ENCODE results near the gene KIF6. TPM values are rescaled to one million over a fixed set of nuclear protein-coding genes. Genes with fewer than 3 reads are reported as not detected.

KIF6 gene
- total RNA-seq, 1 donor from 2014 or later: 0.24 TPM

- ATAC-seq: no peak
Measured at GRCh38 chr6:39370390-39370789, 354.8 kb downstream of the KIF6 start.

GRCh38 chr6:39369987-39370386 lies 355.2 kb downstream of the KIF6 start:
- no peak for ATAC-seq

GRCh38 chr6:39367700-39368099 lies 357.5 kb downstream of the KIF6 start:
- no peak for ATAC-seq

GRCh38 chr6:39366931-39367618 lies 358.1 kb downstream of the KIF6 start:
- ATAC-seq: no peak

- ATAC-seq: peak; percentile 44
Measured at GRCh38 chr6:39365281-39366074, 359.7 kb downstream of the KIF6 start.

- no peak for ATAC-seq
Measured at GRCh38 chr6:39363280-39363679, 361.9 kb downstream of the KIF6 start.

- ATAC-seq: peak; percentile 39
Measured at GRCh38 chr6:39362487-39362865, 362.7 kb downstream of the KIF6 start.

GRCh38 chr6:39361657-39362486 lies 363.3 kb downstream of the KIF6 start:
- peak; percentile 81 for ATAC-seq

GRCh38 chr6:39360378-39360777 lies 364.8 kb downstream of the KIF6 start:
- ATAC-seq: no peak

- no peak for ATAC-seq
Measured at GRCh38 chr6:39357998-39358686, 367.1 kb downstream of the KIF6 start.

GRCh38 chr6:39353698-39354315 lies 371.4 kb downstream of the KIF6 start:
- no peak for ATAC-seq

GRCh38 chr6:39350723-39351505 lies 374.3 kb downstream of the KIF6 start:
- ATAC-seq: no peak

- ATAC-seq: no peak
Measured at GRCh38 chr6:39348740-39349139, 376.5 kb downstream of the KIF6 start.

GRCh38 chr6:39347906-39348585 lies 377.2 kb downstream of the KIF6 start:
- ATAC-seq: peak; percentile 82

- ATAC-seq: no peak
Measured at GRCh38 chr6:39347206-39347605, 378.0 kb downstream of the KIF6 start.

GRCh38 chr6:39344821-39345280 lies 380.4 kb downstream of the KIF6 start:
- no peak for ATAC-seq

- no peak for ATAC-seq
Measured at GRCh38 chr6:39343396-39343870, 381.8 kb downstream of the KIF6 start.

- ATAC-seq: no peak
Measured at GRCh38 chr6:39342692-39343395, 382.4 kb downstream of the KIF6 start.

GRCh38 chr6:39341937-39342336 lies 383.3 kb downstream of the KIF6 start:
- no peak for ATAC-seq

GRCh38 chr6:39341352-39341751 lies 383.9 kb downstream of the KIF6 start:
- ATAC-seq: no peak
